CD14-positive monocyte (primary cell): ENCODE measurements around the gene KRT7. TPM values are rescaled to one million over a fixed set of nuclear protein-coding genes. Genes with fewer than 3 reads are reported as not detected.

Source experiments
- DNase-seq, 3 donors: peaks; one replicate each; pipeline ENCODE4 v3.0.0-alpha.2; 2011 to 2022
- H2AFZ ChIP-seq: 2 replicates; pipeline ENCODE4 v1.6.0; 2012; ENCODE audit warnings: mild to moderate bottlenecking, low read depth, low read length, inconsistent platforms; ENCODE audit not compliant: insufficient read depth, poor library complexity, severe bottlenecking
- H3K27ac ChIP-seq, 2 donors: 1 replicate in 1 of 2; 2 replicates in 1 of 2; pipeline ENCODE4 v1.5.1; 2012 to 2013; ENCODE audit warnings: low read length in 2 of 2, control low read depth in 1 of 2, inconsistent platforms in 1 of 2, low read depth in 1 of 2, mild to moderate bottlenecking in 1 of 2
- H3K27me3 ChIP-seq, 2 donors: one replicate each; pipeline versions ENCODE4 v1.6.0 to v1.6.1; 2011 to 2013; ENCODE audit warnings: low read length in 2 of 2; ENCODE audit not compliant: control insufficient read depth in 2 of 2, insufficient read depth in 2 of 2
- H3K36me3 ChIP-seq, 2 donors: replicated peaks in 1 of 2; 1 replicate in 1 of 2; 2 replicates in 1 of 2; pipeline versions ENCODE4 v1.5.1 to v1.6.1; 2012 to 2013; ENCODE audit warnings: low read length in 2 of 2, control low read depth in 1 of 2, inconsistent platforms in 1 of 2, mild to moderate bottlenecking in 1 of 2; ENCODE audit not compliant: insufficient read depth in 2 of 2, control insufficient read depth in 1 of 2
- H3K4me1 ChIP-seq, 2 donors: 1 replicate in 1 of 2; 2 replicates in 1 of 2; pipeline versions ENCODE4 v1.5.1 to v1.6.1; 2012 to 2013; ENCODE audit warnings: low read length in 2 of 2, control low read depth in 1 of 2, inconsistent platforms in 1 of 2, mild to moderate bottlenecking in 1 of 2, moderate library complexity in 1 of 2; ENCODE audit not compliant: insufficient read depth in 2 of 2, control insufficient read depth in 1 of 2
- H3K4me2 ChIP-seq: replicated peaks from 2 replicates; pipeline ENCODE3; 2012; ENCODE audit warnings: low read length, moderate library complexity, mild to moderate bottlenecking; ENCODE audit not compliant: poor library complexity, severe bottlenecking; ENCODE audit errors: extremely low read depth
- H3K4me3 ChIP-seq, 3 experiments: fragments of 200-600 bp in 1 of 3; sonication (generic) in 1 of 3; replicated peaks in 1 of 3; 1 replicate in 2 of 3; 2 replicates in 1 of 3; pipeline ENCODE4 v1.5.1; 2011 to 2013; ENCODE audit warnings: low read length in 3 of 3, mild to moderate bottlenecking in 3 of 3, control low read depth in 2 of 3, low read depth in 2 of 3, inconsistent platforms in 1 of 3, moderate library complexity in 1 of 3
- H3K79me2 ChIP-seq: 2 replicates; pipeline ENCODE4 v1.6.0; 2012; ENCODE audit warnings: mild to moderate bottlenecking, control low read depth, inconsistent platforms, low read length, moderate library complexity; ENCODE audit not compliant: insufficient read depth
- H3K9ac ChIP-seq: 2 replicates; pipeline ENCODE4 v1.6.0; 2017; ENCODE audit warnings: low read length, mild to moderate bottlenecking; ENCODE audit not compliant: insufficient read depth, poor library complexity, severe bottlenecking
- H3K9me3 ChIP-seq, 2 donors: replicated peaks in 1 of 2; 1 replicate in 1 of 2; 2 replicates in 1 of 2; pipeline versions ENCODE4 v1.5.1 to v1.6.1; 2012 to 2013; ENCODE audit warnings: low read length in 2 of 2, control low read depth in 1 of 2; ENCODE audit not compliant: control insufficient read depth in 1 of 2, insufficient read depth in 1 of 2
- H4K20me1 ChIP-seq: 2 replicates; pipeline ENCODE4 v1.6.0; 2012; ENCODE audit warnings: mild to moderate bottlenecking, low read length, control low read depth, moderate library complexity; ENCODE audit not compliant: insufficient read depth
- H3K27ac Mint-ChIP-seq, 7 donors: one replicate each; pipeline ENCODE4 v1.8.0; 2020; ENCODE audit warnings: mild to moderate bottlenecking in 7 of 7, mixed read lengths in 7 of 7, moderate library complexity in 6 of 7, inconsistent platforms in 2 of 7
- H3K27me3 Mint-ChIP-seq, 3 donors: one replicate each; pipeline ENCODE4 v1.8.0; 2021 to 2022; ENCODE audit warnings: low read depth in 3 of 3, mild to moderate bottlenecking in 3 of 3, mixed read lengths in 3 of 3, moderate library complexity in 3 of 3, inconsistent platforms in 1 of 3
- H3K36me3 Mint-ChIP-seq, 2 donors: one replicate each; pipeline ENCODE4 v1.8.0; 2020; ENCODE audit warnings: mixed read lengths in 2 of 2, inconsistent platforms in 1 of 2, mild to moderate bottlenecking in 1 of 2
- H3K4me1 Mint-ChIP-seq: one replicate; pipeline ENCODE4 v1.8.0; 2020; ENCODE audit warnings: mild to moderate bottlenecking, mixed read lengths
- H3K4me3 Mint-ChIP-seq, 2 donors: one replicate each; pipeline ENCODE4 v1.8.0; 2020; ENCODE audit warnings: mild to moderate bottlenecking in 2 of 2, mixed read lengths in 2 of 2, moderate library complexity in 1 of 2
- H3K9me3 Mint-ChIP-seq, 7 donors: one replicate each; pipeline ENCODE4 v1.8.0; 2020 to 2022; ENCODE audit warnings: mixed read lengths in 7 of 7, mild to moderate bottlenecking in 6 of 7, moderate library complexity in 6 of 7, inconsistent platforms in 2 of 7
- WGBS: methylation state at CpG from one replicate; pipeline ENCODE4 v1.1.5; 2013; ENCODE audit warnings: missing lambda C conversion rate; ENCODE audit not compliant: insufficient coverage; 5-methylcytosine and 5-hydroxymethylcytosine counted together
- intact Hi-C, 2 donors: fragments of 100-400 bp; cut with micrococcal nuclease; formaldehyde crosslinking; loops; one replicate each; pipeline versions ENCODE4 v1.15.0 to v1.15.1; 2023
- polyA plus RNA-seq, 3 donors: library from polyadenylated mRNA; depleted of rRNA in 1 of 3; unstranded in 2 of 3; stranded (reverse) in 1 of 3; fragments of 300-500 nt in 2 of 3; fragments of >200 nt in 1 of 3; fragmentation: Illumina TruSeq in 2 of 3; gene quantifications; 1 replicate in 2 of 3; 2 replicates in 1 of 3; pipeline ENCODE4 v1.2.3, GENCODE V29; 2012 to 2021
- TF ChIP-seq, protein P1 (sequence below): fragments of 200-600 bp; IDR thresholded peaks from one replicate; pipeline ENCODE4 v1.8.0; 2022; ENCODE audit warnings: antibody characterized with exemption, mild to moderate bottlenecking

KRT7 gene
- polyA plus RNA-seq, 3 donors, result 1.3 to 2.7 TPM; not detected in 1

DNA sequence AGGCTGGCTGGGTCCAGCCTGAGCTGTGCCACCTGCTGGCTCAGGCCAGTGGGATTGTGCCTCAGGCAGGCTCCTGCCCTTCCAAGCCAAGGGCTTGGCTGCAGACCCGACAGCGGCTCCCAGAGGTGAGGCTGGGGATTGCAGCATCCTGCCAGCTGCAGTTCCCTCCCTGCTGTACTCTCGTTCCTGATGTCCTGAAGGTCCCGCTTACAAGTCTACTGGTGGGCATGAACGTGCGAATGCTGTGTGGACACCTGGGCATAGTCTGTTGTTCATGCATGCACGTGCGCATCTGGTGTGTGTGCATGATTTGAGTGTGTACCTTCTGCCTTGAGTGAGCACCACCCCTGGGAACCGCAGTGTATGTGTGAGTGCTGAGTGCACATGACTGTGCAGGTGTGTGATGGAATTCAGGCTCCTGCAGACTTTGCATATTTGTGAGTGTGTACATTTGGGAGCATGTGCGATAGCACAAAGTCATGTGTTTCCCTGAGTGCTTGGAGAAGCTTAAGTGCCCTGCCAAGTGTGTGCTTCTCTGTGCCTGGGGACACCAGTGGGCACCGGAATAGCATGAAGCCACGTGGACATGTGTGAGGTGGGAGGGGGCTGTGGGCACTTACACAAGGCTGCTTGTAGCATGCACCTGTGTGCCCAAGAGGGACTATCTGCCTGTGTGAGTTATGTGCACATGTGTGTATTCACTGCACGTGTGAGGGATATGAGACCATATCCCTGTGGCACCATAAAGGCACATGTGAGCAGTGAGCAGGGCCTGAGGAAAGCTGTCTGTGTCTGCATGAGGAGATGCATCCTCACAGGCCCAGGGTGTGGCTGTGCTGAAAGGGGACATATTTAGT, 19.3 kb upstream of the KRT7 start:
- H3K4me1 Mint-ChIP-seq, result peaks cover 51% of the 10 kb centered on the region
- no peaks in the 10 kb centered on the region for H3K9me3 Mint-ChIP-seq
- peak overlapping the region; percentile 37 for H2AFZ ChIP-seq
- H3K4me1 ChIP-seq, result peaks cover 22 to 41% of the 10 kb centered on the region in 2 donors
- H3K27ac Mint-ChIP-seq, result peak overlapping the region in 2 of 7 donors; percentile 50 to 77
- WGBS, result 34% methylated on average over 13 of the region's 13 CpGs
- H3K9ac ChIP-seq, result no peak overlapping the region
- no peaks in the 10 kb centered on the region for H4K20me1 ChIP-seq
- DNase-seq, result peak; percentile 80 to 87 (median 82)
- H3K4me3 Mint-ChIP-seq, result no peak overlapping the region
- H3K4me2 ChIP-seq, result no peak overlapping the region
- H3K4me3 ChIP-seq, result no peak overlapping the region
- H3K27me3 ChIP-seq, result no peaks in the 10 kb centered on the region
- intact Hi-C loops, result loop anchor here in 1 of 2 donors (2.0 kb wide), 1 partner anchor 57 kb away; no protein-coding TSS in a partner anchor
- H3K9me3 ChIP-seq, result no peaks in the 10 kb centered on the region
- TF ChIP-seq, protein P1, sequence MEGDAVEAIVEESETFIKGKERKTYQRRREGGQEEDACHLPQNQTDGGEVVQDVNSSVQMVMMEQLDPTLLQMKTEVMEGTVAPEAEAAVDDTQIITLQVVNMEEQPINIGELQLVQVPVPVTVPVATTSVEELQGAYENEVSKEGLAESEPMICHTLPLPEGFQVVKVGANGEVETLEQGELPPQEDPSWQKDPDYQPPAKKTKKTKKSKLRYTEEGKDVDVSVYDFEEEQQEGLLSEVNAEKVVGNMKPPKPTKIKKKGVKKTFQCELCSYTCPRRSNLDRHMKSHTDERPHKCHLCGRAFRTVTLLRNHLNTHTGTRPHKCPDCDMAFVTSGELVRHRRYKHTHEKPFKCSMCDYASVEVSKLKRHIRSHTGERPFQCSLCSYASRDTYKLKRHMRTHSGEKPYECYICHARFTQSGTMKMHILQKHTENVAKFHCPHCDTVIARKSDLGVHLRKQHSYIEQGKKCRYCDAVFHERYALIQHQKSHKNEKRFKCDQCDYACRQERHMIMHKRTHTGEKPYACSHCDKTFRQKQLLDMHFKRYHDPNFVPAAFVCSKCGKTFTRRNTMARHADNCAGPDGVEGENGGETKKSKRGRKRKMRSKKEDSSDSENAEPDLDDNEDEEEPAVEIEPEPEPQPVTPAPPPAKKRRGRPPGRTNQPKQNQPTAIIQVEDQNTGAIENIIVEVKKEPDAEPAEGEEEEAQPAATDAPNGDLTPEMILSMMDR, result peak; percentile 99
- no peaks in the 10 kb centered on the region for H3K79me2 ChIP-seq
- H3K36me3 ChIP-seq, result no peaks in the 10 kb centered on the region
- no peak overlapping the region for H3K27ac ChIP-seq
- H3K27me3 Mint-ChIP-seq, result peaks cover 0 to 3% (median 1%) of the 10 kb centered on the region in 3 donors
- H3K36me3 Mint-ChIP-seq, result peaks cover 0 to 1% of the 10 kb centered on the region in 2 donors

DNA sequence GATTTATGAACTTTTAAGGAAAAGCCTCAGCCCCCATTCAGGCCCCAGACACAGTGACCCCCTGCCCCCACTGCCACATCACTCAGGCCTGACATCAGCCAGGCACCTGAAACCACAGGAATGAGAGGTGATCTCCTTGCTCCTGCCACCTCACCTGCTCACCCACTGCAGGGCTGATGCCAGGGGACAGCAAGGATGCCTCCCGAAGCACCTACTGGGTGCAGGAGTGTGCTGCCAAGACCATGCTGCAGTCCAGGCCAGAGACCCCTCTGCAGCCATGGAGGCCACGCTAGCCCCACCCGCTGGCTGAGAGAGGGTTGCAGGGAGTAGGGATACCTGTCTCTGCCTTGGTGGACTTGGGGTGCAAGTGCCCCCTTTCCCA, 18.6 kb upstream of the KRT7 start:
- Histone ChIP-seq H3K9ac (no peak overlapping the region), H3K4me2 (no peak overlapping the region), H3K27ac (no peak overlapping the region), H3K9me3 (no peaks in the 10 kb centered on the region), H2AFZ (no peak overlapping the region), H4K20me1 (no peaks in the 10 kb centered on the region), H3K4me3 (no peak overlapping the region), H3K36me3 (no peaks in the 10 kb centered on the region), H3K4me1 (peaks cover 22 to 41% of the 10 kb centered on the region in 2 donors), H3K27me3 (no peaks in the 10 kb centered on the region), H3K79me2 (no peaks in the 10 kb centered on the region)
- DNase-seq, result no peak
- Mint-ChIP-seq H3K9me3 (no peaks in the 10 kb centered on the region), H3K36me3 (peaks cover 0 to 1% of the 10 kb centered on the region in 2 donors), H3K27me3 (peaks cover 0 to 4% (median 1%) of the 10 kb centered on the region in 3 donors), H3K27ac (no peak overlapping the region), H3K4me3 (peak overlapping the region in 1 of 2 donors; percentile 14), H3K4me1 (peaks cover 49% of the 10 kb centered on the region)
- intact Hi-C loops, result loop anchor here in 1 of 2 donors (2.0 kb wide), 1 partner anchor 58 kb away; no protein-coding TSS in a partner anchor
- TF ChIP-seq, protein P1, result no peak
- WGBS, result 64% methylated on average over 3 of the region's 3 CpGs
